Activated B cell treated with CpG ODN at 0.5 μM for 24 hours (primary cell): Measurements from ENCODE around the gene RGS17. TPM values are rescaled to one million over a fixed set of nuclear protein-coding genes. Genes with fewer than 3 reads are reported as not detected.

Source experiments
- ATAC-seq: fragments of 200-7000 bp; cut with Tn5 transposase; one replicate; pipeline ENCODE4 v1.10.0; 2021; ENCODE audit warnings: low read depth, mild to moderate bottlenecking, moderate library complexity
- CTCF ChIA-PET: fragments of 350-600 bp; sonication (Branson Sonifier 250); formaldehyde crosslinking; loops from one replicate; lab custom pipeline; 2021; ENCODE audit warnings: antibody characterized with exemption; lab: Charles Lee
- POLR2A ChIA-PET: fragments of 350-600 bp; sonication (Branson Sonifier 250); formaldehyde crosslinking; loops from one replicate; lab custom pipeline; 2021; ENCODE audit warnings: antibody characterized with exemption; lab: Charles Lee
- DNase-seq: peaks from one replicate; pipeline ENCODE4 v3.0.0; 2022
- H3K27ac Mint-ChIP-seq: one replicate; pipeline ENCODE4 v1.8.0; 2020; ENCODE audit warnings: mixed read lengths
- H3K27me3 Mint-ChIP-seq: one replicate; pipeline ENCODE4 v1.8.0; 2021; ENCODE audit warnings: mixed read lengths
- H3K36me3 Mint-ChIP-seq: one replicate; pipeline ENCODE4 v1.8.0; 2021; ENCODE audit warnings: low read depth, mixed read lengths
- H3K4me1 Mint-ChIP-seq: one replicate; pipeline ENCODE4 v1.8.0; 2021; ENCODE audit warnings: mixed read lengths
- H3K4me3 Mint-ChIP-seq: one replicate; pipeline ENCODE4 v1.8.0; 2020; ENCODE audit warnings: mild to moderate bottlenecking, mixed read lengths
- H3K9me3 Mint-ChIP-seq: one replicate; pipeline ENCODE4 v1.8.0; 2020; ENCODE audit warnings: mixed read lengths
- intact Hi-C: fragments of 100-400 bp; cut with micrococcal nuclease; formaldehyde crosslinking; loops from one replicate; pipeline ENCODE4 v1.15.1; 2024
- total RNA-seq: library from RNA; stranded (reverse); gene quantifications from 2 replicates; pipeline ENCODE4 v1.2.3, GENCODE V29; 2022
- TF ChIP-seq, protein P1 (sequence below): fragments of 200-600 bp; IDR thresholded peaks from one replicate; pipeline ENCODE4 v1.8.0; 2022; ENCODE audit warnings: antibody characterized with exemption, mild to moderate bottlenecking

RGS17 gene
- total RNA-seq, 1 donor from 2014 or later, result not detected

DNA sequence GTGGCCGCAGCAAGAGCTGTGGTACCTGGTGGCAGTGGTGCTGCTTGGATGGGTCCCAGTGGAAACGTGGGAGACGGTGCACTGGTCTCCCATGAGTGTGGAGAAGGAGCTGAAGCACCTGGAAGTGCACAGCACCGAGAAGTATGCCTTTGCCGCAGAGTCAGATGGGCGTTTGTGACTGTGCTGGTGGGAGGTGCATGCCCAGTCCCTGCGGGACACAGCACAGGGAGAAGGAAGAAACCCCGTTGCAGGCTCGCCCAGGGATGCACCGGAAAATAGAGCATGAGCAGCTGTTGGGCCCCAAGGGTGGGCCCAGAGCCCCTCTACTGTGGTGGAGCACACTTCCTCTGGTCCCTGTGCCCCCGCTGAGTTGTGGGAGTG lies 19.3 kb upstream of the RGS17 start:
- intact Hi-C loops, result no loop called here
- no peaks in the 10 kb centered on the region for H3K9me3 Mint-ChIP-seq
- no peak overlapping the region for H3K27ac Mint-ChIP-seq
- DNase-seq (no peak), ATAC-seq (no peak)
- no peak overlapping the region for H3K4me3 Mint-ChIP-seq
- CTCF ChIA-PET, result no interaction called here
- no peaks in the 10 kb centered on the region for H3K27me3 Mint-ChIP-seq
- POLR2A ChIA-PET, result no interaction called here
- TF ChIP-seq, protein P1, sequence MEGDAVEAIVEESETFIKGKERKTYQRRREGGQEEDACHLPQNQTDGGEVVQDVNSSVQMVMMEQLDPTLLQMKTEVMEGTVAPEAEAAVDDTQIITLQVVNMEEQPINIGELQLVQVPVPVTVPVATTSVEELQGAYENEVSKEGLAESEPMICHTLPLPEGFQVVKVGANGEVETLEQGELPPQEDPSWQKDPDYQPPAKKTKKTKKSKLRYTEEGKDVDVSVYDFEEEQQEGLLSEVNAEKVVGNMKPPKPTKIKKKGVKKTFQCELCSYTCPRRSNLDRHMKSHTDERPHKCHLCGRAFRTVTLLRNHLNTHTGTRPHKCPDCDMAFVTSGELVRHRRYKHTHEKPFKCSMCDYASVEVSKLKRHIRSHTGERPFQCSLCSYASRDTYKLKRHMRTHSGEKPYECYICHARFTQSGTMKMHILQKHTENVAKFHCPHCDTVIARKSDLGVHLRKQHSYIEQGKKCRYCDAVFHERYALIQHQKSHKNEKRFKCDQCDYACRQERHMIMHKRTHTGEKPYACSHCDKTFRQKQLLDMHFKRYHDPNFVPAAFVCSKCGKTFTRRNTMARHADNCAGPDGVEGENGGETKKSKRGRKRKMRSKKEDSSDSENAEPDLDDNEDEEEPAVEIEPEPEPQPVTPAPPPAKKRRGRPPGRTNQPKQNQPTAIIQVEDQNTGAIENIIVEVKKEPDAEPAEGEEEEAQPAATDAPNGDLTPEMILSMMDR, result no peak
- H3K36me3 Mint-ChIP-seq, result no peaks in the 10 kb centered on the region
- no peaks in the 10 kb centered on the region for H3K4me1 Mint-ChIP-seq

DNA sequence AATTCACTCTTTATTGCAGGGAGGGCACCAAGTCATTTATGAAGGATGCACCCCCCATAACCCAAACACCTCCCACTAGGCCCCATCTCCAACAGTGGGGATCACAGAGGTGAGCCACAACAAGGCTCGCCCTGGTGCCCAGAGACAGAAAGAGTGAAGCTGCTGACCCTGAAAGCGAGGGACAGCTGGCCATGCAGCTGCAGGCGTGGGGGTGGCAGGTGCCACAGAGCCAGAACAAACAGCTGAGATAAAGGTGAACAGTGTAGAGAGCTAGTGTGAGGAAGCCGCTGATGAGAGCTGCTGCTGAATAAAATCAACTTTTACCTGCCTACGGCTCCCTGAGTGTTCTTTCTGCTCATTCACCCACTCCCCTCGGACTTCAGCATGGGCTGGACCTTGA lies 18.8 kb upstream of the RGS17 start:
- no peaks in the 10 kb centered on the region for H3K4me1 Mint-ChIP-seq
- ATAC-seq (no peak), DNase-seq (no peak)
- POLR2A ChIA-PET, result no interaction called here
- intact Hi-C loops, result no loop called here
- no peaks in the 10 kb centered on the region for H3K9me3 Mint-ChIP-seq
- H3K36me3 Mint-ChIP-seq, result no peaks in the 10 kb centered on the region
- H3K27ac Mint-ChIP-seq, result no peak overlapping the region
- TF ChIP-seq, protein P1, result no peak
- no peaks in the 10 kb centered on the region for H3K27me3 Mint-ChIP-seq
- H3K4me3 Mint-ChIP-seq, result no peak overlapping the region
- CTCF ChIA-PET, result no interaction called here

DNA sequence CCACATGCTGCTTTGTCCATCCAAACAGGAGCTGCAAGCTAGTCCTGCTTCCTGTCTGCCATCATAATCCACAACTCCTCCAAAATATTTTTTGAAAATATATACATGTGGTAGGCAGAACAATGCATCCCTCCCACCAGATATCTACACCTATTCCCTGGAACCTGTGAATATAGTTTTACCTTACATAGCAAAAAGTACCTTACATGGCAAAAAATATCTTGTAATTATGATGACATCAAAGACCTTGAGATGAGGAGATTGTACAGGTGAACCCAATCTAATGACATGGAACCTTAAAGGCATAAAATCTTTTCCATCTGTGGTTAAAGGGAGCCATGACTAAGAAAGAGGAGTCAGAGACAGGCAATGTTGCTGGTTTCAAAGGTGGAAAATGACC lies 15.3 kb upstream of the RGS17 start:
- H3K36me3 Mint-ChIP-seq, result no peaks in the 10 kb centered on the region
- no peak overlapping the region for H3K27ac Mint-ChIP-seq
- TF ChIP-seq, protein P1, result no peak
- H3K27me3 Mint-ChIP-seq, result no peaks in the 10 kb centered on the region
- DNase-seq (no peak), ATAC-seq (no peak)
- H3K4me3 Mint-ChIP-seq, result no peak overlapping the region
- ChIA-PET POLR2A (no interaction called here), CTCF (no interaction called here)
- intact Hi-C loops, result no loop called here
- H3K9me3 Mint-ChIP-seq, result no peaks in the 10 kb centered on the region
- no peaks in the 10 kb centered on the region for H3K4me1 Mint-ChIP-seq

DNA sequence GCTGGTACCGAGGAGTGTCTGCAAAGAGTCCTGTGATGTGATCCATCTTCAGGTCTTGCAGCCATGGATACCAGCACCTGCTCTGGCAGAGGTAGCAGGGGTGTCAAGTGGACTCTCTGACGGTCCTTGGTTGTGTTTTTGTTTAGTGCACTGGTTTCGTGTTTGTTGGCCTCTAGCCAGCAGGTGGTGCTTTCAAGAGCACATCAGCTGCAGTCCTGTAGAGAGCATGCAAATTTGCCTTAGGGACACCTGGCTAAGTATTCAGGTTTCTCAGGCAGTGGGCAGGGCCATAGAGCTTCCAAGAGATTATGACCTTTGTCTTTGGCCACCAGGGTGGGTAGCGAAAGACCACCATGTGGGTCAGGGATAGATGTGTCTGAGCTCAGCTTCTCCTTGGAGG lies 14.5 kb upstream of the RGS17 start:
- H3K27ac Mint-ChIP-seq, result no peak overlapping the region
- ChIA-PET CTCF (no interaction called here), POLR2A (no interaction called here)
- no peaks in the 10 kb centered on the region for H3K9me3 Mint-ChIP-seq
- H3K36me3 Mint-ChIP-seq, result no peaks in the 10 kb centered on the region
- no peaks in the 10 kb centered on the region for H3K4me1 Mint-ChIP-seq
- TF ChIP-seq, protein P1, result no peak
- no peaks in the 10 kb centered on the region for H3K27me3 Mint-ChIP-seq
- no peak for ATAC-seq
- DNase-seq, result no peak
- H3K4me3 Mint-ChIP-seq, result no peak overlapping the region
- intact Hi-C loops, result no loop called here

DNA sequence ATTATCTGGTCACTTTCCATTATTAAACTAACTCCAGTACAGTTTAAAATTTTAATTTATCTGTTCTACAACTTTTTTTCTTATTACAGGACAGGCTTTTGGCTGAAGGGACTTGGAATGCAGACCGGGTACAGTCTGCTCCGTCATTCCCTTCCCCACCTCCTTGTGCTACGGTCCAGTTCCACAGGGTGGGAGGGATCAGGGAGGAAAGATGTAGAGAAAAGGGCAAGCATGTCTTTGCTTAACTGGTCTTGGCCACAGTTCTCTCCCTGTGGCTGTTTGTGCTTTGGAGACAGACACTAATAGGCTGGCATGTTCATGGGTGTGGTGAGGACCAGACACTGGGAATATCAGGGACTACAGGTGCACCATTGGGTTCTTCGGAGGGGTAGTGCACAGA lies 12.1 kb upstream of the RGS17 start:
- Mint-ChIP-seq H3K9me3 (no peaks in the 10 kb centered on the region), H3K27ac (no peak overlapping the region), H3K4me3 (no peak overlapping the region), H3K4me1 (no peaks in the 10 kb centered on the region), H3K27me3 (no peaks in the 10 kb centered on the region), H3K36me3 (no peaks in the 10 kb centered on the region)
- intact Hi-C loops, result no loop called here
- ATAC-seq (no peak), DNase-seq (no peak)
- TF ChIP-seq, protein P1, result no peak
- POLR2A ChIA-PET, result no interaction called here
- CTCF ChIA-PET, result no interaction called here
